SK-N-SH (cell line): Measurements from ENCODE around the gene CSRNP3. TPM values are rescaled to one million over a fixed set of nuclear protein-coding genes. Genes with fewer than 3 reads are reported as not detected.
A peak's percentile ranks its signal among the peaks of the same experiment; 100 is the strongest.

Experiments
- CTCF ChIA-PET: fragments of 300-600, 350-600 bp; formaldehyde crosslinking; extraction: SDS; loops from one replicate; lab custom pipeline; 2021; lab: Yijun Ruan, JAX
- POLR2A ChIA-PET: fragments of 350-600 bp; sonication (Branson Sonifier 250); formaldehyde crosslinking; extraction: SDS; loops from one replicate; lab custom pipeline; 2020; ENCODE audit warnings: antibody characterized with exemption, inconsistent platforms; lab: Yijun Ruan, JAX
- DNase-seq: peaks from one replicate; pipeline ENCODE4 v3.0.0; 2012
- H2AFZ ChIP-seq: fragments of 200-600 bp; sonication (generic); 2 replicates; pipeline ENCODE4 v1.8.1; 2016; ENCODE audit warnings: antibody characterized with exemption, mild to moderate bottlenecking, low read depth
- H3F3A ChIP-seq: fragments of 200-600 bp; sonication (generic); replicated peaks from 2 replicates; pipeline ENCODE3; 2016; ENCODE audit warnings: antibody characterized with exemption, mild to moderate bottlenecking; ENCODE audit not compliant: insufficient read depth
- H3K27ac ChIP-seq, 2 experiments: fragments of 200-500 bp in 1 of 2; fragments of 200-600 bp in 1 of 2; sonication (Bioruptor generic) in 1 of 2; sonication (generic), shearing (Covaris generic) in 1 of 2; 2 replicates each; pipeline versions ENCODE4 v1.5.1 to v1.6.1; 2014 to 2016; ENCODE audit warnings: low read depth in 2 of 2, inconsistent platforms in 1 of 2, low read length in 1 of 2, mild to moderate bottlenecking in 1 of 2, mixed read lengths in 1 of 2
- H3K27me3 ChIP-seq: fragments of 200-600 bp; sonication (generic), shearing (Covaris generic); 2 replicates; pipeline ENCODE4 v1.6.1; 2016; ENCODE audit warnings: mixed run types; ENCODE audit not compliant: insufficient read depth
- H3K36me3 ChIP-seq, 2 experiments: fragments of 200-500 bp in 1 of 2; fragments of 200-600 bp in 1 of 2; sonication (Bioruptor generic) in 1 of 2; sonication (generic) in 1 of 2; replicated peaks in 1 of 2; 2 replicates each; pipeline versions ENCODE3 to v1.5.1; 2014 to 2016; ENCODE audit warnings: low read length in 1 of 2, mild to moderate bottlenecking in 1 of 2; ENCODE audit not compliant: insufficient read depth in 2 of 2, control insufficient read depth in 1 of 2
- H3K4me1 ChIP-seq, 2 experiments: fragments of 200-500 bp in 1 of 2; fragments of 200-600 bp in 1 of 2; sonication (Bioruptor generic) in 1 of 2; sonication (generic), shearing (Covaris generic) in 1 of 2; 2 replicates each; pipeline versions ENCODE4 v1.5.1 to v1.6.1; 2014 to 2016; ENCODE audit warnings: low read depth in 1 of 2, low read length in 1 of 2, mixed run types in 1 of 2; ENCODE audit not compliant: insufficient read depth in 2 of 2, control insufficient read depth in 1 of 2
- H3K4me2 ChIP-seq: fragments of 200-600 bp; sonication (generic), shearing (Covaris generic); 2 replicates; pipeline ENCODE4 v1.6.1; 2017; ENCODE audit warnings: mixed run types
- H3K4me3 ChIP-seq, 2 experiments: fragments of 200-500 bp in 1 of 2; fragments of 200-600 bp in 1 of 2; sonication (Bioruptor generic) in 1 of 2; sonication (generic), shearing (Covaris generic) in 1 of 2; 2 replicates each; pipeline versions ENCODE4 v1.5.1 to v1.8.1; 2014 to 2016; ENCODE audit warnings: low read depth in 2 of 2, inconsistent platforms in 1 of 2, low read length in 1 of 2, mild to moderate bottlenecking in 1 of 2, mixed read lengths in 1 of 2, moderate library complexity in 1 of 2
- H3K79me2 ChIP-seq: fragments of 200-600 bp; sonication (generic); 2 replicates; pipeline ENCODE4 v1.8.1; 2017; ENCODE audit warnings: mild to moderate bottlenecking; ENCODE audit not compliant: insufficient read depth
- H3K9ac ChIP-seq: fragments of 200-600 bp; sonication (generic); 2 replicates; pipeline ENCODE4 v1.6.1; 2017; ENCODE audit warnings: mixed run types
- H3K9me2 ChIP-seq: fragments of 200-600 bp; sonication (generic); 2 replicates; pipeline ENCODE4 v1.6.1; 2017; ENCODE audit warnings: mixed run types
- H3K9me3 ChIP-seq: fragments of 200-600 bp; sonication (generic); 2 replicates; pipeline ENCODE4 v1.6.1; 2017; ENCODE audit warnings: mixed run types, mild to moderate bottlenecking, moderate library complexity
- H4K20me1 ChIP-seq: fragments of 200-600 bp; sonication (generic); 2 replicates; pipeline ENCODE4 v1.6.1; 2017; ENCODE audit warnings: mild to moderate bottlenecking, mixed run types; ENCODE audit not compliant: insufficient read depth
- CTCF ChIP-seq: fragments of 200-600 bp; sonication (generic); IDR thresholded peaks from 2 replicates; pipeline ENCODE4 v1.6.1; 2017; ENCODE audit warnings: antibody characterized with exemption, mild to moderate bottlenecking, moderate library complexity
- ELF1 ChIP-seq: IDR thresholded peaks from 2 replicates; pipeline ENCODE4 v1.4.0; 2012
- EP300 ChIP-seq, 2 experiments: IDR thresholded peaks; 2 replicates each; pipeline versions ENCODE4 v1.4.0 to v1.6.1; 2012; ENCODE audit warnings: borderline replicate concordance in 1 of 2, low read depth in 1 of 2, low read length in 1 of 2
- FOXM1 ChIP-seq: IDR thresholded peaks from 2 replicates; pipeline ENCODE4 v1.4.0; 2012; ENCODE audit warnings: low read depth, mild to moderate bottlenecking
- GATA2 ChIP-seq: sonication (generic); formaldehyde crosslinking; IDR thresholded peaks from 2 replicates; pipeline ENCODE4 v1.5.0; 2020; ENCODE audit warnings: mild to moderate bottlenecking, missing genetic modification reagents
- NFIC ChIP-seq: IDR thresholded peaks from 2 replicates; pipeline ENCODE4 v1.4.0; 2012; ENCODE audit warnings: borderline replicate concordance
- RAD21 ChIP-seq: IDR thresholded peaks from 2 replicates; pipeline ENCODE4 v1.6.1; 2012; ENCODE audit warnings: mild to moderate bottlenecking, low read length
- USF1 ChIP-seq: IDR thresholded peaks from 2 replicates; pipeline ENCODE4 v1.4.0; 2012; ENCODE audit warnings: low read depth, borderline replicate concordance
- YY1 ChIP-seq: IDR thresholded peaks from 2 replicates; pipeline ENCODE4 v1.4.0; 2012; ENCODE audit warnings: low read depth, mild to moderate bottlenecking
- WGBS: methylation state at CpG from one replicate; pipeline ENCODE4 v1.1.6; 2017; ENCODE audit warnings: low lambda C conversion rate; 5-methylcytosine and 5-hydroxymethylcytosine counted together
- polyA plus RNA-seq, 3 experiments: library from polyadenylated mRNA; depleted of rRNA; stranded (reverse); fragments of >200 nt; gene quantifications; 2 replicates each; pipeline ENCODE4 v1.2.3, GENCODE V29; 2012

CSRNP3 gene
- polyA plus RNA-seq, 1 of the 3 experiments (the other 2 are of a cell fraction) = 1.0 TPM

GRCh38 chr2:165547900-165548299 is 78.4 kb downstream of the CSRNP3 start:
- no peak overlapping the region for H3K27ac ChIP-seq
- no peak overlapping the region for H3K9ac ChIP-seq
- H3K4me2 ChIP-seq = no peak overlapping the region
- H3K27me3 ChIP-seq = no peaks in the 10 kb centered on the region
- H3K9me2 ChIP-seq = no peaks in the 10 kb centered on the region
- no peak overlapping the region for H2AFZ ChIP-seq
- H4K20me1 ChIP-seq = no peaks in the 10 kb centered on the region
- no peak for TF ChIP-seq FOXM1
- no peak for TF ChIP-seq USF1
- no peak for TF ChIP-seq ELF1
- TF ChIP-seq GATA2 (CRISPR knock-in tag) = no peak
- no peaks in the 10 kb centered on the region; a peak in 2 of 4 replicates for H3K4me1 ChIP-seq
- no peaks in the 10 kb centered on the region for H3K36me3 ChIP-seq
- no peaks in the 10 kb centered on the region for H3K9me3 ChIP-seq
- no peak for DNase-seq
- no peaks in the 10 kb centered on the region for H3F3A ChIP-seq
- ChIA-PET POLR2A (no interaction called here), CTCF (no interaction called here)
- H3K79me2 ChIP-seq = no peaks in the 10 kb centered on the region
- H3K4me3 ChIP-seq = no peak overlapping the region

- no peaks in the 10 kb centered on the region for H3K27me3 ChIP-seq
- H3K79me2 ChIP-seq = no peaks in the 10 kb centered on the region
- no peaks in the 10 kb centered on the region for H3K36me3 ChIP-seq
- no peak overlapping the region for H3K27ac ChIP-seq
- 27% methylated on average over 1 of the region's 1 CpG for WGBS
- CTCF ChIA-PET = interaction anchor here (1.3 kb wide), 1 partner anchor 14 kb away, joined by 4 read pairs; no protein-coding TSS in a partner anchor
- H3K4me3 ChIP-seq = no peak overlapping the region
- H3K9ac ChIP-seq = no peak overlapping the region
- no peak overlapping the region for H2AFZ ChIP-seq
- H3K4me1 ChIP-seq = no peaks in the 10 kb centered on the region; a peak in 2 of 4 replicates
- H3K9me2 ChIP-seq = no peaks in the 10 kb centered on the region
- H4K20me1 ChIP-seq = no peaks in the 10 kb centered on the region
- H3K9me3 ChIP-seq = no peaks in the 10 kb centered on the region
- DNase-seq = no peak
- no peak overlapping the region for H3K4me2 ChIP-seq
- H3F3A ChIP-seq = no peaks in the 10 kb centered on the region
- POLR2A ChIA-PET = no interaction called here
- TF ChIP-seq EP300 (IDR thresholded peaks at IDR 0.05; ENCODE audit: borderline replicate concordance in 1 of 2, low read depth in 1 of 2, low read length in 1 of 2) (peak in 1 of 2 experiments; percentile 9; a peak in 1 of 4 replicates), NFIC (no peak), GATA2 (CRISPR knock-in tag) (peak; percentile 21; the same call in 1 of the 2 replicates)
Observed at GRCh38 chr2:165549619-165550018, 80.1 kb downstream of the CSRNP3 start.

- ChIA-PET CTCF (interaction anchor here (0.8 to 1.4 kb wide), 5 partner anchors 10 to 133 kb away, joined by 3 to 4 read pairs (median 3); no protein-coding TSS in a partner anchor), POLR2A (no interaction called here)
- Histone ChIP-seq H3F3A (no peaks in the 10 kb centered on the region), H3K79me2 (no peaks in the 10 kb centered on the region), H3K4me3 (no peak overlapping the region), H4K20me1 (no peaks in the 10 kb centered on the region), H3K36me3 (no peaks in the 10 kb centered on the region), H3K4me1 (peaks cover 0 to 1% of the 10 kb centered on the region in 2 experiments; a peak in 2 of 4 replicates), H3K9ac (no peak overlapping the region), H3K27me3 (no peaks in the 10 kb centered on the region), H3K4me2 (no peak overlapping the region), H2AFZ (no peak overlapping the region), H3K27ac (no peak overlapping the region), H3K9me2 (no peaks in the 10 kb centered on the region), H3K9me3 (no peaks in the 10 kb centered on the region)
- WGBS = 92% methylated on average over 2 of the region's 2 CpGs
- DNase-seq = no peak
- TF ChIP-seq RAD21 (peak; percentile 49), ELF1 (no peak), CTCF (no peak), FOXM1 (no peak), YY1 (no peak)
Observed at GRCh38 chr2:165558832-165559231, 89.3 kb downstream of the CSRNP3 start.
